Tibial artery (tissue), 4 donors: Measurements from ENCODE around the gene SPINT2.

Experiments used
- DNase-seq, 2 donors: peaks; one replicate each; pipeline ENCODE4 v3.0.0-alpha.2; 2019
- H3K27ac ChIP-seq, 2 donors: fragments of 200-600 bp; sonication (generic) in 1 of 2; 1 replicate in 1 of 2; 2 replicates in 1 of 2; pipeline ENCODE4 v1.5.1; 2018 to 2019; ENCODE audit warnings: mild to moderate bottlenecking in 1 of 2
- H3K27me3 ChIP-seq, 2 donors: fragments of 200-600 bp; sonication (generic) in 1 of 2; one replicate each; pipeline versions ENCODE4 v1.5.1 to v1.6.0; 2016 to 2019
- H3K36me3 ChIP-seq, 3 donors: fragments of 200-600 bp; sonication (generic) in 2 of 3; one replicate each; pipeline ENCODE4 v1.5.1; 2016 to 2019; ENCODE audit warnings: mild to moderate bottlenecking in 2 of 3
- H3K4me1 ChIP-seq, 4 donors: fragments of 200-600 bp; sonication (generic) in 2 of 4; 1 replicate in 3 of 4; 2 replicates in 1 of 4; pipeline ENCODE4 v1.5.1; 2016 to 2019
- H3K4me3 ChIP-seq, 2 donors: fragments of 200-600 bp; sonication (generic) in 1 of 2; 1 replicate in 1 of 2; 2 replicates in 1 of 2; pipeline ENCODE4 v1.5.1; 2018 to 2019; ENCODE audit warnings: mild to moderate bottlenecking in 2 of 2
- H3K9me3 ChIP-seq, 3 donors: fragments of 200-600 bp; sonication (generic) in 1 of 3; one replicate each; pipeline ENCODE4 v1.5.1; 2016 to 2019
- intact Hi-C: fragments of 100-400 bp; cut with DNase I; formaldehyde crosslinking; loops from one replicate; pipeline ENCODE4 v1.15.0; 2023; ENCODE audit warnings: low total_unique reads
- TF ChIP-seq, protein P1 (sequence below), 2 experiments: fragments of 200-600 bp in 1 of 2; fragments of 450-650 bp in 1 of 2; IDR thresholded peaks; one replicate each; pipeline ENCODE4 v1.5.1; 2017 to 2019; ENCODE audit warnings: antibody characterized with exemption in 2 of 2, mild to moderate bottlenecking in 1 of 2, moderate library complexity in 1 of 2

SPINT2 gene

GRCh38 chr19:38245826-38246498 is 18.4 kb upstream of the SPINT2 start:
- intact Hi-C loops, result loop anchor here (5.0 kb wide), 1 partner anchor 141 kb away; the partner anchor contains the start of genes GGN and SPRED3
- peaks cover 4 to 16% (median 4%) of the 10 kb centered on the region in 3 donors for H3K36me3 ChIP-seq
- TF ChIP-seq, protein P1, sequence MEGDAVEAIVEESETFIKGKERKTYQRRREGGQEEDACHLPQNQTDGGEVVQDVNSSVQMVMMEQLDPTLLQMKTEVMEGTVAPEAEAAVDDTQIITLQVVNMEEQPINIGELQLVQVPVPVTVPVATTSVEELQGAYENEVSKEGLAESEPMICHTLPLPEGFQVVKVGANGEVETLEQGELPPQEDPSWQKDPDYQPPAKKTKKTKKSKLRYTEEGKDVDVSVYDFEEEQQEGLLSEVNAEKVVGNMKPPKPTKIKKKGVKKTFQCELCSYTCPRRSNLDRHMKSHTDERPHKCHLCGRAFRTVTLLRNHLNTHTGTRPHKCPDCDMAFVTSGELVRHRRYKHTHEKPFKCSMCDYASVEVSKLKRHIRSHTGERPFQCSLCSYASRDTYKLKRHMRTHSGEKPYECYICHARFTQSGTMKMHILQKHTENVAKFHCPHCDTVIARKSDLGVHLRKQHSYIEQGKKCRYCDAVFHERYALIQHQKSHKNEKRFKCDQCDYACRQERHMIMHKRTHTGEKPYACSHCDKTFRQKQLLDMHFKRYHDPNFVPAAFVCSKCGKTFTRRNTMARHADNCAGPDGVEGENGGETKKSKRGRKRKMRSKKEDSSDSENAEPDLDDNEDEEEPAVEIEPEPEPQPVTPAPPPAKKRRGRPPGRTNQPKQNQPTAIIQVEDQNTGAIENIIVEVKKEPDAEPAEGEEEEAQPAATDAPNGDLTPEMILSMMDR (IDR thresholded peaks at IDR 0.05), result no peak
- peak overlapping the region; percentile 95 to 96 for H3K27ac ChIP-seq
- peak; percentile 60 to 85 for DNase-seq
- peaks cover 0 to 78% (median 54%) of the 10 kb centered on the region in 4 donors for H3K4me1 ChIP-seq
- H3K9me3 ChIP-seq, result no peaks in the 10 kb centered on the region
- H3K4me3 ChIP-seq, result peak overlapping the region; percentile 27
- no peaks in the 10 kb centered on the region for H3K27me3 ChIP-seq

DNA sequence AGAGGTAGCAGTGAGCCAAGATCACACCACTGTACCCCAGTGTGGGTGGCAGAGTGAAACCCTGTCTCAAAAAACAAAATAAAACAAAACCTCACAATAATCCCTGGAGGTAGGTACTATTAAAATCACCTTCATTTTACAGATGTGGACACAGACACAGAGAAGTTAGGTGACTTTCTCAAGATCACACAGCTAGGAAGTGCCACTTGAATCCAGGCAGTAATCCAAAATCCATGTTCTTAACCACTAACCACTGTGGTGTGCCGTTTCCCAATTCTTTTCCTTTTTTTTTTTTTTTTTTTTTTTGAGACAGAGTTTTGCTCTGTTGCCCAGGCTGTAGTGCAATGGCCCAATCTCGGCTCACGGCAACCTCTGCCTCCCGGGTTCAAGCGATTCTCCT is 17.2 kb upstream of the SPINT2 start:
- peak overlapping the region in 1 of 2 donors; percentile 27 for H3K4me3 ChIP-seq
- TF ChIP-seq, protein P1 (IDR thresholded peaks at IDR 0.05), result no peak
- H3K27me3 ChIP-seq, result no peaks in the 10 kb centered on the region
- H3K27ac ChIP-seq, result peak overlapping the region; percentile 95 to 96
- H3K36me3 ChIP-seq, result peaks cover 4 to 16% (median 4%) of the 10 kb centered on the region in 3 donors
- no peak for DNase-seq
- peaks cover 0 to 84% (median 59%) of the 10 kb centered on the region in 4 donors for H3K4me1 ChIP-seq
- intact Hi-C loops, result loop anchor here (5.0 kb wide), 1 partner anchor 140 kb away; the partner anchor contains the start of genes GGN and SPRED3
- no peaks in the 10 kb centered on the region for H3K9me3 ChIP-seq

DNA sequence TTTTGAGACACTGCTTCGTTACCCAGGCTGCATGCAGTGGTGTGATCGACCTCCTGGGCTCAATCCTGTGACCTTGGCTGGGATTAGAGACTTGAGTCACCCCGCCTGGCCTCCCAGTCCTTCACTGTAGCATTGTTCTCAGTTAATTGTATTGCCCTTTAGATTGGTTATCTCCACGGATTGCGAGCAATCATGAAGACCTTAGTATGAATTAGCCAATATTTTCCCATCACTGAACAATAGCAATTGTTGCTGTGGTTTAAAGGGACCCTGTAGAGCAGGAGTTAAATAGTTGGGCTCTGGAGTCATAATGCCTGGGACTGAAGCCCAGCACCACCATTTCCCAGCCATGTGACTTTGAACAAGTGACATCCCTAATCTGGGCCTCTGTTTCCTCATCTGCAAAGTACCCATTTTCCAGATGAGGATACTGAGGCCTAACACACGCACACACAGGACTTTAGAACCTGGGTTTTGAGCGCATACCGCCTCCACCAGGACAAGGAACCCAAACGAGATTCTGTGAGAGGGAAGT is 16.6 kb upstream of the SPINT2 start:
- intact Hi-C loops, result loop anchor here (5.0 kb wide), 1 partner anchor 140 kb away; the partner anchor contains the start of genes GGN and SPRED3
- no peak for DNase-seq
- Histone ChIP-seq H3K36me3 (peaks cover 4 to 16% (median 8%) of the 10 kb centered on the region in 3 donors), H3K4me1 (peaks cover 0 to 91% (median 63%) of the 10 kb centered on the region in 4 donors), H3K4me3 (no peak overlapping the region), H3K27me3 (no peaks in the 10 kb centered on the region), H3K9me3 (no peaks in the 10 kb centered on the region), H3K27ac (peak overlapping the region; percentile 95 to 96)
- TF ChIP-seq, protein P1 (IDR thresholded peaks at IDR 0.05), result no peak

GRCh38 chr19:38248421-38248820 is 16.0 kb upstream of the SPINT2 start:
- no peak overlapping the region for H3K4me3 ChIP-seq
- DNase-seq, result no peak
- H3K9me3 ChIP-seq, result no peaks in the 10 kb centered on the region
- TF ChIP-seq, protein P1 (IDR thresholded peaks at IDR 0.05), result no peak
- H3K36me3 ChIP-seq, result peaks cover 4 to 16% (median 8%) of the 10 kb centered on the region in 3 donors
- no peaks in the 10 kb centered on the region for H3K27me3 ChIP-seq
- intact Hi-C loops, result loop anchor here (5.0 kb wide), 1 partner anchor 139 kb away; the partner anchor contains the start of genes GGN and SPRED3
- H3K4me1 ChIP-seq, result peaks cover 0 to 92% (median 67%) of the 10 kb centered on the region in 4 donors
- H3K27ac ChIP-seq, result peak overlapping the region; percentile 95 to 96

- Histone ChIP-seq H3K4me3 (peak overlapping the region; percentile 79 to 94), H3K9me3 (no peaks in the 10 kb centered on the region), H3K27me3 (no peaks in the 10 kb centered on the region), H3K36me3 (peaks cover 4 to 29% (median 8%) of the 10 kb centered on the region in 3 donors), H3K27ac (peak overlapping the region; percentile 95 to 96), H3K4me1 (peaks cover 0 to 86% (median 57%) of the 10 kb centered on the region in 4 donors)
- DNase-seq, result no peak
- intact Hi-C loops, result no loop called here
- TF ChIP-seq, protein P1 (IDR thresholded peaks at IDR 0.05), result no peak
Observed at GRCh38 chr19:38250428-38250820, 13.9 kb upstream of the SPINT2 start.
